GM12878 (cell line): ENCODE measurements around the gene OR9Q1.

Source experiments
- CTCF ChIP-seq, 3 experiments: IDR thresholded peaks in 2 of 3; conservative IDR thresholded peaks in 1 of 3; 2 replicates each; pipeline ENCODE4 v1.5.1; 2011; ENCODE audit warnings: low read depth in 3 of 3, low read length in 3 of 3, mild to moderate bottlenecking in 3 of 3, control low read depth in 2 of 3, moderate library complexity in 2 of 3, inconsistent platforms in 1 of 3, mixed read lengths in 1 of 3; ENCODE audit not compliant: control insufficient read depth in 2 of 3, insufficient read depth in 1 of 3; ENCODE audit errors: extremely low read depth in 1 of 3
- ETV6 ChIP-seq, 2 experiments: fragments of 450-650 bp in 1 of 2; IDR thresholded peaks in 1 of 2; conservative IDR thresholded peaks in 1 of 2; 2 replicates each; pipeline ENCODE4 v1.6.1; 2014; ENCODE audit warnings: antibody characterized with exemption in 1 of 2, borderline replicate concordance in 1 of 2, low read depth in 1 of 2, mild to moderate bottlenecking in 1 of 2, moderate library complexity in 1 of 2
- GABPA ChIP-seq: IDR thresholded peaks from 2 replicates; pipeline ENCODE4 v1.6.1; 2014; ENCODE audit warnings: antibody characterized with exemption, low read depth, mild to moderate bottlenecking, inconsistent platforms
- HDAC2 ChIP-seq: fragments of 200-600 bp; sonication (generic); IDR thresholded peaks from 2 replicates; pipeline ENCODE4 v1.6.1; 2017
- POLR2A ChIP-seq: IDR thresholded peaks from 2 replicates; pipeline ENCODE4 v1.6.1; 2011; ENCODE audit warnings: low read depth, mild to moderate bottlenecking, low read length
- POLR2AphosphoS5 ChIP-seq: IDR thresholded peaks from 2 replicates; pipeline ENCODE4 v1.6.1; 2011; ENCODE audit warnings: mild to moderate bottlenecking, low read length, inconsistent platforms
- SUZ12 ChIP-seq: fragments of 200-600 bp; sonication (generic); IDR thresholded peaks from one replicate; pipeline ENCODE4 v1.6.1; 2018; ENCODE audit warnings: antibody characterized with exemption, mild to moderate bottlenecking; ENCODE audit not compliant: unreplicated experiment
- TARDBP ChIP-seq: IDR thresholded peaks from 2 replicates; pipeline ENCODE4 v1.6.1; 2016; ENCODE audit warnings: borderline replicate concordance
- ZSCAN29 ChIP-seq: fragments of 450-650 bp; IDR thresholded peaks from 2 replicates; pipeline ENCODE4 v1.6.1; 2017; ENCODE audit warnings: mild to moderate bottlenecking, moderate library complexity

GRCh38 chr11:58186938-58187337 is 163.3 kb downstream of the OR9Q1 start:
- TF ChIP-seq TARDBP (no peak), CTCF (IDR thresholded peaks at IDR 0.05 in 2 of 3, conservative IDR thresholded peaks at IDR 0.05 in 1 of 3; ENCODE audit: control insufficient read depth in 2 of 3, extremely low read depth in 1 of 3, insufficient read depth in 1 of 3, low read depth in 3 of 3, low read length in 3 of 3) (no peak), POLR2A (no peak), POLR2AphosphoS5 (no peak), ZSCAN29 (no peak), ETV6 (conservative IDR thresholded peaks at IDR 0.05 in 1 of 2, IDR thresholded peaks at IDR 0.05 in 1 of 2; ENCODE audit: borderline replicate concordance in 1 of 2, low read depth in 1 of 2) (no peak), SUZ12 (no peak), GABPA (no peak), HDAC2 (no peak)
